CD4-positive, alpha-beta T cell treated with Interferon gamma for 1 hour (primary cell): Measurements from ENCODE around the gene ARHGAP24.

Experiments
- DNase-seq: peaks from one replicate; pipeline ENCODE4 v3.0.0-alpha.2; 2020

ARHGAP24 gene

DNA sequence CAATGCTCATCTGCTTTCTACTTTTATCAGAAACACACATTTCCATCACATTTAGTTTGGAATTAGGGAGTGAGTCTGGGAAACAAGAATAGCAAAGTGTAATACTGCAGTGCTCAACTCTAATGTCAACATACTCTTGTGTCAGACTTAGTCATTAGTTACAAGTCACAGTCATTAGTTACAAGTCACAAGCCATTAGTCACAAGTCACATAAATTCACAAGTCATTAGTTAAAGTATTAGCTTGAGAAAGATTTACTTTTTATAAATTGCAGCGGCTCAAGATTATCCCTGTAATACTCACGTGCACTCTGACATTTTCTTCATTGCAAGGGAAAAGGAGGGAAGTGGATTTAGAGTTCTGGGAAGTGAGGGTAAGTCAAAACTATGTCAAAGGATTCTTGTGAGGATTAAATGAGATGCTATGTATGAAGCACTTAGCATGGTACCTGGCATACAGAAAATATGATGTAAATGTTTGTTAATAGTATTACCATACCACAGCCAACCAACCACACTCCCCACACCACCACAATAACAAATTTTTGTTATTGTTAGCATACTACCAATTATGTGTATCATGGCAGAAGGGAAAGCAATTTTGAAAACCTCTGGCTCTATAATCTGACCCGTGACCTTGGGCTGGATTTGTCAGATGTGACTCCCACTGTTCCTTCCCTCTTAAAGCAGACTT is 116.6 kb downstream of the ARHGAP24 start:
- DNase-seq = no peak

DNA sequence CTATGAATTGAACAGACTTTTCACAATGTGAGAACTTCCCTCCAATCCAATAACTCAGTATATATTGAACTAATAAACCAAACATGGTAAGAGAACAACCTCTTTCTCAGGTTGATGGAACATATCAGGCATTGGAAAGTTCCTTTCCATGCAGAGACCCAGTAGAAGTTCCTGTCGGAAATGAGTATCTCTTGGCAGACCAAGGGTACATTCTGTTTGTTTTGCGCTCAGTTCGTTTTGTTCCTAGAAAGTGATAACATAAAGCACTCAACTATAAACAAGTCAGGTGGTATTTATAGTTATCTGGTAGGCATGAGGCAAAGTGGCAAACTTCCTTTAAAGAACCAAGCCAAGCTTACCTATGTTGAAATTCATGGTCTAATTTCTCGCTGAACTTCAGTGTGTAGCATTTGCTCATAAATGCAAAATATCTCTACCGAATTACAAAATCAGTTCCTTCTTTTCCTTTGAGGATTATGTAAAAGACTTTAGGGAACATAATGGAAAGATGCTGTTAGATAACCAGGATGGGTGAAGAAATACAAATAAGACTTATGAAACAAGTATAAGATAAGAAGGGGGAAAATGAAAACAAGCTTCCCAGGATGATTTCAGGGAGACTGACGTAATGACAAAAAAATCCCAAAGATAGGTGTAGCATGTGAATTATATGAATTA is 120.3 kb downstream of the ARHGAP24 start:
- DNase-seq = no peak

DNA sequence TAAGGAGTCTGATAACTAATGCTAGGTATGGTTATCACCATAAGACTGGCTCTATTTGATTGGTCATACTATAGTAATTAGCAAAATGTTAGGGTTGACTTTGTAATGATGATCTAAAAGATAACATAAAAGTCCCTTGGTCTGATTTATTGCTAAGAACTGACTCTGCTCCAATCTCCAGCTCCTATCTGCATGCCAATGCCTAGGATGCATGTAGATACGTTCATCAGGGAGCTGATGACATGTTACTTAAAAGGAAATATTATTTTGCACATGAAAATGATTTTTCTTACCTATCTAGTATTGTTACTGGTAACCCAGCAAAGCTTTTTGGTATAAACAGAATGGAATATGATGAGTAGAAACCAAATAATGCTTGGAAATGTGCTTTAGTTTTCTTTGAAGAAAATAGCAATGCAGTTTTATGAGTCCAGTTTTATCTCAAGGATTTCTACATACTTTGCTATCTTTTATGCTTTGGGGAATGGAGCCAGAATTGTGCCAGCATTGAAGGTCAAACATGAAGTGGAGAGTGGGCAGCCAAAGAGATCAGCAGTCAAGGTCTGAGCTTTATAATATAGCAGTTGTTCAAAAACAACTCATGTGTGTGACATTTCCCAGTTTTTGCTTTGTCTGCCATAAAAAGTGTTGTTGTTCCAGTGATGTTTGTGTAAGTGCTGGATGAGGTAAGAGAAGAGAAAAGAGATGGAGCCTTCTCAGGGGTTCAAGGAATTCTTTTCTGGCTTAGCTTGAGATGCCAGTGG is 121.0 kb downstream of the ARHGAP24 start:
- no peak for DNase-seq

DNA sequence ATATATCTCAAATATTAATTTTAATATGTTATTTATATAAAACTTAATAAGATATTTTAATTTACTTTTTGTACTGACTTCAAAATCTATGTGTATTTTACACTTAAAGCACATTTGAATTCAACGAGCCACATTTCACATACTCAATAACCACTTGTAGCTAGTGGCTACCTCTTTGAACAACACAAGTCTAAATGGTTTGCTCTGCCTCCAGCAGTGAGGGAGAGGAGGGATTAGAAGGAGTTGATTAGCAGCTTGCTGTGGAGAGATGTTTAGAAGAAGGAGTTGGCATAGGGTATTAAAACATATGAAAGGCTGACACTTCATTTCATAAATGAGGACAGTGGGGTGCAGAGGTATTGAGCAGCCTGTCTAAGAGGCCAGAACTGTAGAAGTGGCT is 124.0 kb downstream of the ARHGAP24 start:
- no peak for DNase-seq

DNA sequence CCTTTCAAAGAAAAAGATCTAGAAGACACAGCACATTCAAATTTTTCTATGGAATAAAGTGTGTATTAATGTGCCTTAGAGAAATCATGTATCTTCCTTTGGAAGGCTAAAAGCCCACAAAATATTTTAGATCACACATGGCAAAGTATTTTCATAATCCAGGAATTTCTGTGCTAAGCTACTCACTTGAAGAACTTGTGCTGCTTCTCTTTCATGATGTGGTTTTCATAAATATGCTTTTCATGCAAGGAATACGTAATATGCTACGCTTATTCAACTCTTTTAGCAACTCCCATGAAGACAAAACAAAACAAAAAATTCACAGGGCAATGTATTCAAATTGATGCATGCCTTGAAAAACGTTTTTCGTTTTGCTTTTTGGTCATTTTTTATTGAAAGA is 125.6 kb downstream of the ARHGAP24 start:
- DNase-seq = no peak

DNA sequence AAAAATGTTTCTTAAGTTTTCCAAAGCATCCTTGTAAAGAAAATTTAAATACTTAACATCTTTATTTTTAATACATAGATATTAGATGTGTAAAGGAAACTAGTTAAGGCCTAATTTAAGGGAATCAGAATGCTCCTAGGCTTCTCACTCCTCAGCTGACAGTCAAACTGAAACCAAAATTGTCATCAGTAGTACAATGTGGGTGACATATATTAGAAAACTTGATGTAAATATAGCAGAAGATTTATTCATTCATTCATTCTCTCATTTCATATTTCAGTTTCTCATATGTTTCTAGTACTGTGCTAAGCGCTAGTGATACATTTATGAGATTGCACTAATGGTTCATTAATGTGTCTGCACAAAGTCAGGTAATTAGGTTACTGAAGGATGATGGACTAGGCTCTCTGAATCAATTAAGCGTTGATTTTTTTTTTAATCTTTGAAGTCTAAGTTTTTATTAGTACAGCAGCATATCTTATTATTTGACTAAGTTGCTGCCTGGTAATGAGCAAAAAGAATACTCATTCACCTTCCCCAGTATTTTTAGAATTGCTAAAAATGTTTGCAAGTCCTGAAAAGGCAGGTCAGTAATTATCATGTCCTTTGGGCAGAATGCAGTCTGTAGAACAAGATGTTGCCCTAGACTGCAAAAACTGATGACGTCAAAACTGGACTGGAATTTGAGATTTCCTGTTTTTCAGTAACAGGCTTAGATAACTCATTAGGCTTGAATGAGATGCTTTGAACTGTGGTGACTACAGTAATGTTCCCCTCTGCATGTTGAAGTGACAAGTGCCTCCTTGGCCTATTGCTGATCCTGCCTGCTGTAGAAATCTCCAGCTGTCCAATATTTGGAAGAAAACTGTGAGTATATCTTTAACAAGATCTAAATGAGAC is 128.7 kb downstream of the ARHGAP24 start:
- no peak for DNase-seq

DNA sequence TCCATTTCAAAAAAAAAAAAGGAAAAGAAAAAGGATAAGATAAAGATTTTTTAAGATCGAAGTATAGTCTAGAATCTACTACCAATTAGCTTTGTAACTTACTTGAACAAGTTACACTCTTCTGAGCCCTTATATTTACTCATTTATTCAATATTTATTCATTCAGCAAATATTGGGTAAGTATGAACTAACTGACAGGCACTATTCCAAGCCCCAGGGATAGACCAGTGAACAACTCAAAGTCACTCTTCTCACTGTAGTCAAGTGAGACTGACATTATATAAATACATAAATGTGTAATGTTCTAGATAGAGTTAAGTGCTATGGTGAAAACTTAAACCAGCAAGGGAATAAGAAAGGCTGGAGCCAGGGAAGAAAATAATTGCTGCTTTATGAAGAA is 131.6 kb downstream of the ARHGAP24 start:
- DNase-seq = no peak

DNA sequence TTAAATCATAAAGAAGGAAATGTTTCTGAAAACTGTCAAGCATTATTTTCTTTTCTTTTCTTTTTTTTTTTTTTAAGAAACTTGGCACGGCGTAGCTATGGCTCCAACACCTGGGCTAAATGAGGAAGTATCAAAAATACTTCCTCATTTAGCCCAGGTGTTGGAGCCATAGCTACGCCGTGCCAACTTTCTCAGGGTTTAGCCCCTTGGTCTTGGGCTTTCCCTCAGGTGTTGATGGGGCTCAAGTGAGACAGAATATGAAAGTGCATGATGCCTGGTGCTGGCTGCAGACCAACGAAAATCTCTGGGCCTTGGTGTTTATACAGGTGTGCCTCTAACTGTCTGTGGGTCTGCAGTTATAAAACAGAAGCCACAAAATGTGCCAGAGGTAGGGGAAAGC is 132.7 kb downstream of the ARHGAP24 start:
- DNase-seq = peak; percentile 72

DNA sequence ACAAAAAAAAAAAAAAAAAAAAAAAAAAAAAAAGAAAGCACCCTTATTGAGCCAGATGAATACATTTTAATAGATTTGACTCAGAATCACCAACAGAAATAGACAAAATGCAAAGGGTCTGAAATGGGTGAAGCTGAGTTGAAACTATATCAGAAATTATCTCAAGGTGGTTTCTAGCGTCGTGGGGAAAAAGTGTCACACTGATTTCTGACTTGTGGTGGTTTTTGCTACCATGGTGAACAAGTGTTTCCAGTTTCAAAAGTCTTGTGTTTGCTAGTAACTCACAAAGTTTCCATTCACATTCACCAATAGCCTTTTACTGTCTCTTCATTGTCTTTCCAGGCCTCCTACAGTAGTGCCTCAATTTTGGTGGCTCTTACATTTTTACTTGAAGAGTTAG is 135.5 kb downstream of the ARHGAP24 start:
- no peak for DNase-seq

DNA sequence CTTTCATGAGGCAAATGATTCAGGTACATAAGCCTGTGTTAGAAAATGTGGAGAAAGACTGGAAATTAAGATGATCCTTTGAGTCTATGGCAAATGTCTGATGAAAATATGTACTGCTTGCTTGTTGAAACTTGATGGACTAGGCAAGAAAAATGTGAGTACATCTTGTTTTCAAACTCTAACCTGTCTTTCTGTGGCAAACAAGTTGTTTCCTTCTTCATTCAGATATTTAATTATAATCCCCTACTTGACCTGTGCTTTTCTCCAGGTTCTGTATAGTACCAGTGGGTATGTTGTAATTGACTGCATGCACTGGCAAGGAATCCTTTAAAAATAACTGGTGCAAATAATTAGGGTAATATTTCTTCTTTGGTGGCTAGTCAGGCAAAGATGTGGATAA is 136.7 kb downstream of the ARHGAP24 start:
- DNase-seq = no peak

DNA sequence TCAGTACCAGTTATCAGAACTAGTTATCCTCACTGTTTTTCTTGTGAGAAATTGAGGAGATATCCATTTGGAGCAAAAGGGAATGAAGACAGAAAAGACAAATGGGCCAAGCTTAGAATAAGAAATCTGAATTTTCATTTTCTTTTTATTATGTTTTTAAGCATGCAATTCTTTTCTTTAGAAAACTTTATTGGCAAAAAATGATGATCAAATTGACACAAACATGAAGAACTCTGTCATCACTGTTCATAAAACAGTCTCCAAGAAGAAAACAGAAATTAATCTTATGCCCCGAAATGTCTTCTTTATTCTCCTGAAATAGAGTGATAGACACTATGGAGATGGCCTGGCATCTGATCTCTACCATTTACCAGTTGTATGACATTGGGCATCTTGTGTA is 139.0 kb downstream of the ARHGAP24 start:
- no peak for DNase-seq

DNA sequence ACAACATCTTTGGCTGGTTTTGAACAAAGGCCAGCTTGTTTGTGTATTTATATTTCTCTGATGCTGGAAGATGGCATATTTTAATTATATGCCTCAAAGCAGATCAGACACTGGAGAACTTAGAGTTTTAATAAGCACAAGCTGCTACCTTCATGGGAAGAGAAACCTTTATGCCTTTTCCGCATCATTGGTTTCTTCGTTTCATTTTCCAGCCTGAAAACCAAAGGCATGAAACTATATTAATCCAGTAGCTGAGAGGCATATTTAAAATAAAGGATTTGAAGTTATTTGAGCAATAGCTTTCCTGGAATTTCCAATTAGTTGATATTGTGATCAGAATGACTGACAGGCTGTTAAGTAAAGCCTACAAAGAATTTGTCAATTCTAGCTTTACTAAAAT is 141.0 kb downstream of the ARHGAP24 start:
- no peak for DNase-seq

DNA sequence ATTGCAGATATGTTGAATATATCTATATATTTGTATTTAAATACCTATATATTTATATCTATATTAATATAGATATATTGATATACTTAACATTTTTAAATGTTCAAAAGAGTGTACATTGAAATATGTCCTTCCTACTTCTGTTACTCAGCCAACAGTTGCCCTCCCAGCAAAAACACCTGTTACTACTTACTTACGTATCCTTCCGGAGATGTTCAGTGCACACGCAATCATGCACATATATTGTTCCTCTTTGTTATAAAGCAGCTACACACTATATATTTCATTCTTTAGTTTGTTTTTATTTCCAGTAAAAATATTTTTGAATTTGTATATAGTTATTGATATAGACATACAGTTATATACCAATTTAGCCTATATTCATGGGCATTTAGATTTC is 142.3 kb downstream of the ARHGAP24 start:
- DNase-seq = no peak

DNA sequence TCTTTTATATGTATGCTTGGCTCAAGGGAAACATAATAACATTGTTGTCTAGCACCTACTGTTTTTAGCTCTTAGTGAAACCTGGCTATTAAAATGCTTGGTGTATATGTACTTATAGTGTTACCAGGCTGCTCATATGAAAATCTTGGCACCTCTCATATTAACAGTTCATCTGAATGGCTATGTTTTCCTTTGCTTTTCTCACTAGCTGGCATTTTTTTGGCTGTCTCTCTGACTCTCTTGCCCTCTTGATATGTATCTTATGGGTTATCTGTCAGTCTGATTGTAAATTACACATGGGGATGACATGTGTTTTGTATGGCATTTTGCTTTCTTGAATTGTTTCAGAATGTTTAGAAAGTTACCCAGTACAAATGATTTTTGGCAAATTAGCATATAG is 158.0 kb downstream of the ARHGAP24 start:
- no peak for DNase-seq

DNA sequence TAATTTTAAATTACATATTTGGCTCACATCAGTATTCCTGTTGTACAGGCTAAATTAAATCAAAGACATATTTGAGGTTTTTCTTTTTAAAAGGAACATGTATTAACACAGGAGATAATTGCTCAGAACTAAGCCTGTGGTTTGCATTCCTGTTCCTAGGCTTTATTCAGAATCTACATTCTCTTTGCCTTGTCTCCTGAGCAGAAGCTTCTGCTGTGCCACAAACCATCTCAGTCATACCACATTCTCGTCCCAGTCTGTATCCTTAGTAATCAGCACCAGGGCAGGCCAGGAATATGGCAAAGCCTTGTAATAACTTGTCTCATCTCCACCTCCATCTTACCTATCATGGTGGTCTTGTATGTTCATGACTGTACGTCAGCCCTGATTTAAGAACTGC is 162.8 kb downstream of the ARHGAP24 start:
- DNase-seq = no peak

DNA sequence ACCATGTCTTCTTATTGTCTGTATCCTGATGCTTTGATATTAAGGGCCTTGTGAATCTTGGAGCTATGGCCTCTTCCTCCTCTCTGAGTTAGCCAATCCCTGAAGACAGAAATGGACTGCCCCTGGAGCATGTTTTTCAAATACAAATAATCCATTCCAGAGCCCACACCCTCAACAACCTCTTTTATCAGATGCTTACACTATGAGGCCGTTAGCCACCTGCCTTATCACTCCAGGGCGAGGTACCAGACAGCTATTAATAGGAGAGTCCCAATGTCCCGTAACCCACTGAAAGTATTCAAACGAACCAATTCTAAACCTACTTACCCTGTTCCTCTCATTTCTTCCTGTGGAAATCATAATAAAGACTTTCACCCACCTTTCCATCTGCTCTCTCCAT is 165.0 kb downstream of the ARHGAP24 start:
- DNase-seq = no peak

DNA sequence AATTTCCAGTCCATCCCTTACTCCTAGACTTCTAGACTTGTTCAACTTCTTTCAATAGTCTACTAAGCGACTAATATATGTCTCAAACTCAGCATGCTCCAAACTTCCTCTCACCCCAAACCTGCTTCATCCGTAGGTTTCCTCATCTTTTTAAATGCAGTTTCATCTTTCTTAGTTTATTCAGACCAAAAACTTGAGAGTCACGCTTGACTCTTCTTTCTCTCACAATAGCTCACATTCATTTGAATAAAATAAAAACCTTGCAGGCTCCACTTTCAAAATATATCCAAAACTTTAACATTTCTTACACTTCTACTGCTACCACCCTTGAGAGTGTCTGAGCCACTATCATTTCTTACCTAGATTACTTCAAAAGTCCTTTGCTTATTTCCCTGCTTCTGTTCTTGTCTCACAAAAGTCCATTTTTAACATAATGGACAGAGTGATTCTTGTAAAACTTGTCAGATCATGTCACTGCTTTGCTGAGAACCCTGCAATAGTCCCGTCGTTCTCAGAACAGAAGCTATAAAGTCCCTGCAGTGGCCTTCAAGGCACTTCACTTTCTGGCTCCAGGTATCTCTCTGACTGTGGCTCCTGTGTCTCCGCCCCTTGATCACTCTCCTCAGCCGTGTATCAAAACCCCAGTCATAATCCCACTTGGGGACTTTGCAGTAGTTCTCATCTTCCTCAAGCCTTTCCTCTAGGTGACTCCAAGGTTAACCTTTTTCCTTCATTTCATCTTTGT is 167.6 kb downstream of the ARHGAP24 start:
- DNase-seq = no peak

DNA sequence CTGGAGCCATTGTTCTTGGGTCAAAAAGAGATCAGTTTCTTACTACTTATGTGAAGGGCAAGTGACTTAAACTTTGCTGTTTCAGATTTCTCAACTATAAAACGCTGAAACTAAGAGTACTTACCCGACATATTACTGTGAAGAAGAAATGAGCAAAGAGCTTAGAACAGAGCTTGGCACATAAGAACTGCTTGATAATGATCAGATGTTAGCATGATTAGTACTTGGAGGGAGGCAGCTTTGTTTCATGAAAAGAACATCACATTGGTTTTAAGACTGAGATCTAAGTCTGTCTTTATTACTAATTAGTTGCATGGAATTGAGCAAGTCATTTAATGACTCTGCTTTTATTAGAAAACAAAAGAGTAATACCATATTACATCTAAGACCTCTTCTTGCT is 169.1 kb downstream of the ARHGAP24 start:
- no peak for DNase-seq

DNA sequence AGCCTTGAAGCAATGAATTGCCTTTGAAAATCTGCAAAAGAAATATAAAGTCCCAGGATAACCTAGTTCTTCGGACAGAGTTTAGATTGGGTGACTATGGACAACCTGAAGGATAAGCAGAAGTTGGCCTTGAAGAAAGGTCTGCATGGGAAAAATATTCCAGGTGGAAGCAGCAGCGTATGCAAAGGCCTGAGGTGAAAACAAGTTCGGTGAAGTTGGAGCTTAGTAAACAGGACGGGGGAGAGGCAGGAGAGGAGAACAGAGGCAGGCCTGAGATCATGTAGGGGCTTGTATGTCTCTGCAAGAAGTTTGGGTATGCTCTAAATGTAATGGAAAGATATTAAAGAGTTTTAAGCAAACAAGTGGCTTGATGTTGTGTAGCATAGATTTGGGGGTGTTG is 176.0 kb downstream of the ARHGAP24 start:
- DNase-seq = no peak

DNA sequence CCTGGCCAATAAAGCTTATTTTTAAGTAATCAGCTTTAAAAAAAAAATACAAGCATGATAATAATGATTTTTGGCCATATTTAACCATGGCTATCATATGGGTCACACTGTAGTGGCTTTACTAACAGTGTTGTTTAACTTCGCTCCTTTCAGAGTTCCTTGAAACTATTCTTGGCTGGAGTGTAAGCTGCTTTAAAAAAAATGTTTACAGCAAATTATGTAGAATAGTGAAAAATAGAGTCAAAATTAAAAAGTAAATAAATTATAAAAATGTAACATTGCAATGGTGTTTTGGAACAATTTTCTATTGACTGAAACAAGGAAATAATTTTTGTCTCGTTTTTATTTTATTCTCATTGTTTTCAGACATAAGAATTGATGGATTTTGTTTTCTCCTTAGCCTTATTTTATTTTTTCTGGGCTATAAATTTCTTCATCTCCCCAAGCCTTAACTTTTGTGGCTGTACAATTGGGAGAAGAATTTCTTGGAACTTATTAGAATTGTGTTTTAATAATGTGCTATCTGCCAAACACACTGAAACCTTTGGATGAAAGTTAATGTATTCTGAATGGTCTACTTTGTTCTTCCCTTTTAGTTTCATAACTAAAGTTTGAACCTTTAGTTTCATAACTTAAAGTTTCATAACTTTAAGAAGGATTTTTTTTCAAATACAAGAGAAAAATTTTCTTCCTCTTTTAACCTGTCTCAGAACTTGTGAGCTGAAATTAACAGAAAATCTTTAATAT is 182.0 kb downstream of the ARHGAP24 start:
- no peak for DNase-seq

DNA sequence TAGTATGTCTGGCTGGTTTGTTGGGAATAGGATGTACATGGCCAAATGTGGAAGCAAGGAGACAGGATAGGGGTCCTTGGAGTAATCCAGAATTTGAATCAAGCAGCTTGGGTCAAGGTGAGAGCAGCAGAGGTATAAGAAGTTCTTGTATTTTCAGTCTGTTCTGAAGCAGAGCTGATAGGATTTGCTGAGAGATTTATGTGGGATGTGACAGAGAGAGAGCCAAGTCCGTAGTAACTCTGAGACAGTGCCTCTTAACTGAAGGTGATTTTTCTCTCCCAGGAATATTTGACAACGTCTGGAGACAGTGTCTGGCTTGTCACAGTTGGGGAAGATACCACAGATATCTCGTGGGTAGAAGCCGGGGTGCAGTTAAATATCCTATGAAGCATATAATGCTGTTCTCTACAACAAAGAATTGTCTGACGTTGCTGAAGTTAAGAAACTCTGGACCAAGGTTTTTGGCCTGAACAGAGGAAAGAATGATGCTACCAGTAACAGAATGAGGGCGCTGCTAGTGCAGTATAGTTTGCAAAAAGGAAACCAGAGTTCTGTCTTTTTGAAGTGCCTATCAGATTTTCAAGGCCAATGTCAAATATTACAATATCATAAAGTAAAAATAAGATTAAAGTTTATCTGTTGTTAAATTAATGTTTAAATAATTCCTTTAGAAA is 184.0 kb downstream of the ARHGAP24 start:
- no peak for DNase-seq
